ENCODE measurements around the gene SYT1. TPM values are rescaled to one million over a fixed set of nuclear protein-coding genes. Genes with fewer than 3 reads are reported as not detected.

Gene SYT1
- total and polyA plus RNA-seq, 2 experiments from 2014 or later: 48.7 to 51.7 TPM

DNA sequence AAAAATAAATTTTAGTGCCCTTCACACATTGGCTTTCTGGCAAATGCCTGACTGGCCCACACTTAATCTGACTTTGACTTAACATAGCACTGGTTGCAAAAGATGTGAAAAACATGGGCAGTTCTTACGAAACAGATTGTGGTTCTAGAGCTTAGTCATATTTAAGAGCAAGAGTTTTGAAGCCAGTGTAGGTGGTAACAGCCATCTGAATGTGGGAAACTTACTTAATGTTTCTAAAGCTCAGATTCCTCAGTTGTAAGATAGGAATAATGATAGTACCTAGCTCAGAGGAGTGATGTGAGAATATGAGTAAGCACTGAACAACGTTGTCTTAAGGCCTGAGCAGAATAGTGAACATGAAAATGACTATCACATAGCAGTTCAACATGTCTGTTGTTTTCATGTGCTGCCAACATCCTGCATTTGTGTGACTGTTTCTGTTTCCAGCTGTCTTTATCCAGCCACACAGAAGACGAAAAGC, 262.7 kb downstream of the SYT1 start (continued):
- TF ChIP-seq, protein P1, sequence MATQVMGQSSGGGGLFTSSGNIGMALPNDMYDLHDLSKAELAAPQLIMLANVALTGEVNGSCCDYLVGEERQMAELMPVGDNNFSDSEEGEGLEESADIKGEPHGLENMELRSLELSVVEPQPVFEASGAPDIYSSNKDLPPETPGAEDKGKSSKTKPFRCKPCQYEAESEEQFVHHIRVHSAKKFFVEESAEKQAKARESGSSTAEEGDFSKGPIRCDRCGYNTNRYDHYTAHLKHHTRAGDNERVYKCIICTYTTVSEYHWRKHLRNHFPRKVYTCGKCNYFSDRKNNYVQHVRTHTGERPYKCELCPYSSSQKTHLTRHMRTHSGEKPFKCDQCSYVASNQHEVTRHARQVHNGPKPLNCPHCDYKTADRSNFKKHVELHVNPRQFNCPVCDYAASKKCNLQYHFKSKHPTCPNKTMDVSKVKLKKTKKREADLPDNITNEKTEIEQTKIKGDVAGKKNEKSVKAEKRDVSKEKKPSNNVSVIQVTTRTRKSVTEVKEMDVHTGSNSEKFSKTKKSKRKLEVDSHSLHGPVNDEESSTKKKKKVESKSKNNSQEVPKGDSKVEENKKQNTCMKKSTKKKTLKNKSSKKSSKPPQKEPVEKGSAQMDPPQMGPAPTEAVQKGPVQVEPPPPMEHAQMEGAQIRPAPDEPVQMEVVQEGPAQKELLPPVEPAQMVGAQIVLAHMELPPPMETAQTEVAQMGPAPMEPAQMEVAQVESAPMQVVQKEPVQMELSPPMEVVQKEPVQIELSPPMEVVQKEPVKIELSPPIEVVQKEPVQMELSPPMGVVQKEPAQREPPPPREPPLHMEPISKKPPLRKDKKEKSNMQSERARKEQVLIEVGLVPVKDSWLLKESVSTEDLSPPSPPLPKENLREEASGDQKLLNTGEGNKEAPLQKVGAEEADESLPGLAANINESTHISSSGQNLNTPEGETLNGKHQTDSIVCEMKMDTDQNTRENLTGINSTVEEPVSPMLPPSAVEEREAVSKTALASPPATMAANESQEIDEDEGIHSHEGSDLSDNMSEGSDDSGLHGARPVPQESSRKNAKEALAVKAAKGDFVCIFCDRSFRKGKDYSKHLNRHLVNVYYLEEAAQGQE (IDR thresholded peaks at IDR 0.05; ENCODE audit: unreplicated experiment): no peak
- TF ChIP-seq ZNF114 (CRISPR knock-in tag; IDR thresholded peaks at IDR 0.05) (no peak), POLR2AphosphoS5 (IDR thresholded peaks at IDR 0.05; ENCODE audit: low read depth) (no peak)
- TF ChIP-seq, protein P2, sequence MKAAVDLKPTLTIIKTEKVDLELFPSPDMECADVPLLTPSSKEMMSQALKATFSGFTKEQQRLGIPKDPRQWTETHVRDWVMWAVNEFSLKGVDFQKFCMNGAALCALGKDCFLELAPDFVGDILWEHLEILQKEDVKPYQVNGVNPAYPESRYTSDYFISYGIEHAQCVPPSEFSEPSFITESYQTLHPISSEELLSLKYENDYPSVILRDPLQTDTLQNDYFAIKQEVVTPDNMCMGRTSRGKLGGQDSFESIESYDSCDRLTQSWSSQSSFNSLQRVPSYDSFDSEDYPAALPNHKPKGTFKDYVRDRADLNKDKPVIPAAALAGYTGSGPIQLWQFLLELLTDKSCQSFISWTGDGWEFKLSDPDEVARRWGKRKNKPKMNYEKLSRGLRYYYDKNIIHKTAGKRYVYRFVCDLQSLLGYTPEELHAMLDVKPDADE (IDR thresholded peaks at IDR 0.05): no peak

DNA sequence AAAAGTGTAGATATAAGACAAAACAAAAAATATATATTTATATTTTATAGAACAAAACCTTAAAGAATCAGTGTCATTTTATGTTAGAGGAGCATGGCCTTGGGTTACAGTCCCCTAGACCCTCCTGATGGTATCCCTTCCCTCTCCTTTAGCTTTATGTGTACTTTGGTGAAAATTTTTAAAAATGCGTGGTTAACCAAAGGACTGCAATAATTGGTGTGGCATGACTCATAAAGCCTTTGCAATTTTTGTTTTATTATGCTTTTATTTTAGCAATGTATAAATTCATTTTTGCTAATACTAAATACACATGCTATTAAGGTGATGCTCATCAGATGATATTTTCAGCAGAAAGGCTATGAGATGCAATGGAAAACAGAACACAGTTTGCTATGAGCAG, 264.4 kb downstream of the SYT1 start:
- H3F3A ChIP-seq (replicated peaks; ENCODE audit: low read depth): no peaks in the 10 kb centered on the region
- no peaks in the 10 kb centered on the region for H3K36me3 ChIP-seq (ENCODE audit: insufficient read depth)
- no peaks in the 10 kb centered on the region for H3K9me3 Mint-ChIP-seq
- no peaks in the 10 kb centered on the region for H3K36me3 Mint-ChIP-seq (ENCODE audit: low read depth)
- H3K27ac Mint-ChIP-seq: no peak overlapping the region
- H2AFZ ChIP-seq: no peak overlapping the region
- H3K4me2 ChIP-seq: no peak overlapping the region
- no peak overlapping the region for H3K4me3 ChIP-seq
- H3K27me3 ChIP-seq (ENCODE audit: insufficient read depth): no peaks in the 10 kb centered on the region
- H4K20me1 ChIP-seq (replicated peaks; ENCODE audit: insufficient read depth): no peaks in the 10 kb centered on the region
- no peak overlapping the region for H3K4me3 Mint-ChIP-seq
- no peaks in the 10 kb centered on the region for H3K4me1 ChIP-seq (ENCODE audit: insufficient read depth)
- no peak for ATAC-seq
- H3K27ac ChIP-seq (ENCODE audit: low read depth): no peak overlapping the region
- DNase-seq (ENCODE audit: low spot score): no peak
- H3K27me3 Mint-ChIP-seq (ENCODE audit: insufficient read depth, low read depth, poor library complexity): no peaks in the 10 kb centered on the region
- H3K4me1 Mint-ChIP-seq: no peaks in the 10 kb centered on the region
- no peaks in the 10 kb centered on the region for H3K79me2 ChIP-seq (replicated peaks; ENCODE audit: insufficient read depth)
- no peaks in the 10 kb centered on the region for H3K9me2 ChIP-seq (ENCODE audit: insufficient read depth)
- no peak for TF ChIP-seq CREB1 (CRISPR knock-in tag; IDR thresholded peaks at IDR 0.05; ENCODE audit: low read depth)
- TF ChIP-seq, protein P1 (IDR thresholded peaks at IDR 0.05; ENCODE audit: unreplicated experiment): no peak
- no peak for TF ChIP-seq ZNF331 (CRISPR knock-in tag; IDR thresholded peaks at IDR 0.05; ENCODE audit: low read depth)
- no peak for TF ChIP-seq ZNF114 (CRISPR knock-in tag; IDR thresholded peaks at IDR 0.05)
- TF ChIP-seq JUNB (IDR thresholded peaks at IDR 0.05; ENCODE audit: unreplicated experiment): no peak
- TF ChIP-seq, protein P2 (IDR thresholded peaks at IDR 0.05): no peak
- TF ChIP-seq STAT1 (IDR thresholded peaks at IDR 0.05; ENCODE audit: unreplicated experiment): no peak
- TF ChIP-seq EZH2 (IDR thresholded peaks at IDR 0.05; ENCODE audit: low read depth, unreplicated experiment): no peak
- no peak for TF ChIP-seq POLR2AphosphoS5 (IDR thresholded peaks at IDR 0.05; ENCODE audit: low read depth)
- no peak for TF ChIP-seq NANOG (IDR thresholded peaks at IDR 0.05; ENCODE audit: borderline replicate concordance)
